Esophagus muscularis mucosa (tissue), 4 donors: ENCODE data around the gene GRIFIN.

Experiments used
- EP300 ChIP-seq: sonication (generic); formaldehyde crosslinking; IDR thresholded peaks from one replicate; pipeline ENCODE4 v1.6.1; 2017; ENCODE audit warnings: antibody characterized with exemption
- POLR2A ChIP-seq: fragments of 450-650 bp; IDR thresholded peaks from one replicate; pipeline ENCODE4 v1.6.1; 2017; ENCODE audit warnings: antibody characterized with exemption, moderate library complexity, mild to moderate bottlenecking, low read depth
- TF ChIP-seq, protein P1 (sequence below), 3 experiments: fragments of 200-600 bp in 2 of 3; fragments of 450-650 bp in 1 of 3; sonication (generic) in 2 of 3; IDR thresholded peaks; one replicate each; pipeline ENCODE4 v1.5.1; 2017 to 2019; ENCODE audit warnings: antibody characterized with exemption in 3 of 3, mild to moderate bottlenecking in 2 of 3, moderate library complexity in 1 of 3

DNA sequence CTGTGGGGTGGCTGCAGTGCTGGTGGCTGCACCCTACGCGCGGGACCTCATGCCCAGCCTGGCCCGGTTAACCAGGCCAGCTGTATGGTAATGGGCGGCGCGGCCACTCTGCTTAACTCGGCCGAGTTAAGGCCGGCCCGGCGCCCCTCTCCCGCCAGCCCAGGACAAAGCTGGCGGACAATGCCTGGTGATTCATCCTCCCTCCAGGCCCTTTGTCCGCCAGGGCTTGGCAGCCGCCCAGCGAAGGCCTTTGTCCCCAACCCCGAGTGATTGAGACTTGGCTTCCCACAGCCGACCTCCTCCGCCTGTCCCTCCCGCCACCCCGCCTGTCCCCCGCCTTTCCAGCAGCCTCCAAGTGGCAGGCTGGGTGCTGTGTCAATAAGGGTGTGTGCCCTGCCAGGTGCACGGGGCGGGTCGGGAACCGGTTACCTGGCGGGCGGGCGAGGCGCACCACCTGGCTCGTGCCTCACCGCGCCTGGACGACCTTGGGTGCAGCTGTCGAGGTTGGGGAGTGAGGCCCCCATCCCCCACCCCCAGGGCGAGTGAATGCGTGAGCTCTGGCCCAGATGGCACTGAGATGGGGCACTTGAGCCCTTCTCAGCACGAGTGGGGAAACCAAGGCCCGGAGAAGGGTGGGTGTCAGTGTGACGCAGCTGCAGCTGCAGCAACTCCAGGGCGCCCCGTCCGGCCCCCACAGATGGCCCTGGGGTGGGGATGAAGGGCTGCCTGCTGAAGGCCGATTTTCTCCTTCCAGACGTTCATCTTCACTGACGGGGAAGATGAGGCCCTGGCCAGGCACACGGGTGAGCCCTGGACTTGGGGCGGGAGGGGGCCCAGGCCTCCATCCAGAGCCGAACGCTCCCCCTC, 48.0 kb upstream of the GRIFIN start:
- TF ChIP-seq, protein P1, sequence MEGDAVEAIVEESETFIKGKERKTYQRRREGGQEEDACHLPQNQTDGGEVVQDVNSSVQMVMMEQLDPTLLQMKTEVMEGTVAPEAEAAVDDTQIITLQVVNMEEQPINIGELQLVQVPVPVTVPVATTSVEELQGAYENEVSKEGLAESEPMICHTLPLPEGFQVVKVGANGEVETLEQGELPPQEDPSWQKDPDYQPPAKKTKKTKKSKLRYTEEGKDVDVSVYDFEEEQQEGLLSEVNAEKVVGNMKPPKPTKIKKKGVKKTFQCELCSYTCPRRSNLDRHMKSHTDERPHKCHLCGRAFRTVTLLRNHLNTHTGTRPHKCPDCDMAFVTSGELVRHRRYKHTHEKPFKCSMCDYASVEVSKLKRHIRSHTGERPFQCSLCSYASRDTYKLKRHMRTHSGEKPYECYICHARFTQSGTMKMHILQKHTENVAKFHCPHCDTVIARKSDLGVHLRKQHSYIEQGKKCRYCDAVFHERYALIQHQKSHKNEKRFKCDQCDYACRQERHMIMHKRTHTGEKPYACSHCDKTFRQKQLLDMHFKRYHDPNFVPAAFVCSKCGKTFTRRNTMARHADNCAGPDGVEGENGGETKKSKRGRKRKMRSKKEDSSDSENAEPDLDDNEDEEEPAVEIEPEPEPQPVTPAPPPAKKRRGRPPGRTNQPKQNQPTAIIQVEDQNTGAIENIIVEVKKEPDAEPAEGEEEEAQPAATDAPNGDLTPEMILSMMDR (IDR thresholded peaks at IDR 0.05): no peak
- TF ChIP-seq POLR2A (no peak), EP300 (no peak)
